HG03558 (cell line): Measurements from ENCODE around the gene FNIP1.
"Not testable (repeated sequence)": the region's sequence is repeated elsewhere in the genome, so short reads cannot be mapped to it uniquely, and the experiment has no call there.

ENCODE experiments used
- ATAC-seq: cut with Tn5 transposase; IDR thresholded peaks from one replicate; pipeline ENCODE4 v1.9.1; 2021; ENCODE audit warnings: moderate number of reproducible peaks; ENCODE audit not compliant: unreplicated experiment; ENCODE audit errors: extremely low read depth

The FNIP1 gene

DNA sequence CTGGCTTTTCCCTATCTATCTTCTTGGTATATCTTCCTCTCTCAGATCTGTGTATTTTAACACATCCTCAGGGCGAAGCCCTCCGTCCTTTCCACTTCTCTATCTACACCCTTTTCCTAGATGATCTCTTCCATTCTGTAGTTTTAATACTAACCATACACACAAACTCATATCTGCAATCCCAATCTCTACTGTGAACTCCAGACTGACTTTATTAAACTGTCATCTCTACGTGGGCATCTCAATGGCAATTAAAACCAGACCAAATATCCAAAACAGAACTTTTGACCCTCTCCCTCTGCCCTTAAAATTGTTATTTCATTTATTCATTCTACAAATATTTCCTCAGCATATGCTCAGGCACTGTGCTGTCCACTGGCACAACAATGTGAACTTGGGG, 7.1 kb downstream of the FNIP1 start:
- ATAC-seq: no peak

DNA sequence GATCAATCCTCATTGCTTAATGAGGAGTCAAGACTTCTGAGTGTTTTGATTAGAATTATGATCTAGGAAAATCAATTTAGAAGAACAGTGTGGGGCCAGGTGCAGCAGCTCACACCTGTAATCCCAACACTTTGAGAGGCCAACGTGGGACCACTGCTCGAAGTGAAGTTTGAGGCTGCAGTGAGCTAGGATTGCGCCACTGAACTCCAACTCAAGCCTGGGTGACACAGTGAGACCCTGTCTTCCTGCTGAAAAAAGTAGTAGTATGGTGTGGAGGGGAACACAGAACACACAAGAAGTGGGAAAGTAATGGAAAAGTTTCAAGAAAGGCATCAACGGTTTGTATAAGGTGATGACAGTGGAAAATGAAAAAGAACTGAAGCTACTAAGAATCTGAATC, 9.1 kb downstream of the FNIP1 start:
- no peak for ATAC-seq

DNA sequence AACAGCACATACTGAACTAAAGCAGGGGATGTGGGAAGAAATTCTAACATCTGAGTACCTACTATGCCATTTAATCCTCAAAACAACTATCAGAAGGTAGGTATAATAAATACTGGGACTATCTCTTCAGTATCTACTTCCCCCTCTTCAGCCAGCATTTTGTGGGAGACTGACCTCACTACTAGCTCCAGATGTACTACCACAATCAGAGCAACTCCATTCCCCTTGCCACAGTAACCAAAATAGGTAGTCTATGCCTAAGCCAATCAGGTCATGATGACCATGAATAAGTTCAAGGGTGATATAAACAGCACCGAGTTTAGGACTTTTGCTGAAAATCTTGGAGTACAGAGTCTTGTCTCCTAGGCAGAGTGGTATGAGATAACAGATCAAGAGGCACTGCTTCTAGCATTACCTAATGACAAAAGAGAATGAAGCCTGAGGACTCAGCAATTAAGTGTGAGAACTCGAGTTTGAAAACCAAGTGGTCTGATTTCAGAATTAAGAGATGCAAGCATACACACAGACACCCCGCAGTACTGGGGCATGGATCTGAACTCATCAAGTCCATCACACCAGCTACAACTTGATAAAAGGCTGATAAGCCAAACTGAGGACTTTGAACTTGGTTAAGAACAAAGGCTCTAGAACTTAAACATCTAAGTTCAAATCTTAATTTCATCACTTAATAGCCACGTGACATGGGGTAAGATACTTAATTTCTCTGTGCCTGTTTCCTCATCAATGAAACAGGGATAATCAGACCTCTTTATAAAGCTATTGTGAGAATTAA, 9.7 kb downstream of the FNIP1 start:
- ATAC-seq: no peak

DNA sequence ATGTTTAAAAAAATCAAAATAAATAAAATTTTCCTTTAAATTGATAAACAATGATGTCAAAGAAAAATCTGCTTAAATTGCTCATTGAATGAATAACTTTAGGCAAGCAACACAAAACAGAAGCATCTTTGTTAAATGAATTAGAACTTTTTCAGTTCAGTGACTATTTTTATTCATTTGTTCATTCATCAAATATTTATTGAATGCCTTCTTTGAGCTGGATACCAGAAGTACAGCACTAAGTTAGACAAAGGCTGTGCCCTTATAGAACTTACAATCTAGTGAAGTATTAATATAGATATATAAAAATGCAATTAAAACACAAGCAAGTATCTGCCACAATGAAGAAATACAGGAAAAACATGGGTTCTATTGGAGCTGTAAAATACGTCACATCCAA, 10.8 kb downstream of the FNIP1 start:
- ATAC-seq: no peak

DNA sequence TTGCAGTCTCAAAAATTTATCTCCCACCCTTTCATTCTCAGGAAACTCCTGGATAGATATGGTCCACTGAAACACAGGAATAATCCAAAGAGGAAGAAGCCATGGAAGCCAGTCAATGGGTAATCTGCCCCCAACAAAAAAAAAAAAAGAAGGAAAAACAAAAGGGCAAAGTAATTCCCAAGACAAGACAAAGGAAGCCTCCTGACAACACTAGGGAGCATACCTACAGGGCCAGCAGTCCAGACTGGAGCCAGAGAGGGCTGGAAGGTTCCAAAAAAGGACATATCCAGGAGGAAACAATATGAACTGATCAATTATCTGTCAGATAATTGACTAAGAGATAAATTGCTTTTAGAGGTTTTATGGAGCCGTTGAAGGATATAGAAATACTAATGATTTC, 12.9 kb downstream of the FNIP1 start:
- ATAC-seq: no peak

DNA sequence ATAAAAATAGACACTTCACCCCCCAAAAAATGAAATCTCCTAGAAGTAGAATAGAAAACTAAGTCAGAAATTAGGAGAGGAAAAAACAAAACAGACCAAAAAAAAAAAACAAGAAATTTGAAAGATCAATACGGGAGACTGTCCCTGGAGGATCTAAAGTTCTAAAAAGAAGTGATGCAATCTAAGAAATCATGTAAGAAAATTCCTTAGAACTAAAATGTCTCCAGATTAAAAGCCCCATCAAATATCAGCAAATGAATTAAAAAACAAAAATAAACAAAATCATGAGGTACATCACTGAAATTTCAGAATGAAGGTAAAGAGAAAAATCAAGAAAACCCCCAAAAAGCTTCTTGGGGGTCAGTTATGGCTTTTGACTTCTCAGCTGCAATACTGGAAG, 13.5 kb downstream of the FNIP1 start:
- no peak for ATAC-seq

DNA sequence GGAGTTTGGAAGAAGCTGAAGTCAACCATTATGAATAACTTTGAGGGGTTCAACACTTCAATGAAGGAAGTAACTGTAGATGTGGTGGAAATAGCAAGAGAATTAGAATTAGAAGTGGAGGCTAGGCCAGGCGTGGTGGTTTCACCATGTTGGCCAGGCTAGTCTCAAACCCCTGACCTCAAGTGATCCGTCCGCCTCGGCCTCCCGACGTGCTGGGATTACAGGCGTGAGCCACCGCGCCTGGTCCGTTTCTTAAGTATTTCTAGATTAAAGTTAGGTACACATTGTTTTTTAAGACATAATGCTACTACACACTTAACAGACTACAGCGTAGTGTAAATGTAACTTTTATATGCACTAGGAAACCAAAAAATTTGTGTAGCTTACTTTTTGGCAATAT, 14.1 kb downstream of the FNIP1 start:
- no peak for ATAC-seq

DNA sequence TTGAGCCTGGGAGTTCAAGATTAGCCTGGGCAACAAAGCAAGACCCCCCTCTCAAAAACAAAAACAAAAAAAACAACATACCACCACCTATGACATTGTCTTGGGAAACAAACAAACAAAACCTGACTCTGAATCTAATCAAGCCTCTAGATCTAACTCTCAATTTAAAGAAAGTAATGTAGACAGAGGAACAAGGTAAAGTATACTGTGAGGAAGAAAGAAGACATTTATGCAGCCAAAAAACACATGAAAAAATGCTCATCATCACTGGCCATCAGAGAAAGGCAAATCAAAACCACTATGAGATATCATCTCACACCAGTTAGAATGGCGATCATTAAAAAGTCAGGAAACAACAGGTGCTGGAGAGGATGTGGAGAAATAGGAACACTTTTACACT, 18.7 kb downstream of the FNIP1 start:
- not testable (repeated sequence) for ATAC-seq

DNA sequence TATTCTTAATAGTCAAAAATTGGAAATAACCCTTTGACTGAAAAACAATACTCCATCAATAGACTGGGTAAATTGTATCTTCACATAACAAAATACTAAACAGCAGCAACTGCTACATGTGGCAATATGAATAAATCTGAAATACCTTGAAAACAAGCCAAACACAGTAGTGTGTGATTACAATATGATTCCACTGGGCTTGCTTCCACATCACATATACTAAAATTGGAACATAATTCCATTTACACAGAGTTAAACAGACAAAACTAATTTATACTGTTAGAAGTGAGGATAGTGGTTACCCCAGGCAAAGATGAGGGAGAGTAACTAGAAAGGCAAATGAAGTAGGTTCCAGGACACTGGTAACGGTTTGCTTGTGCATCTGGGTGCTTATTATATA, 20.4 kb downstream of the FNIP1 start:
- no peak for ATAC-seq

DNA sequence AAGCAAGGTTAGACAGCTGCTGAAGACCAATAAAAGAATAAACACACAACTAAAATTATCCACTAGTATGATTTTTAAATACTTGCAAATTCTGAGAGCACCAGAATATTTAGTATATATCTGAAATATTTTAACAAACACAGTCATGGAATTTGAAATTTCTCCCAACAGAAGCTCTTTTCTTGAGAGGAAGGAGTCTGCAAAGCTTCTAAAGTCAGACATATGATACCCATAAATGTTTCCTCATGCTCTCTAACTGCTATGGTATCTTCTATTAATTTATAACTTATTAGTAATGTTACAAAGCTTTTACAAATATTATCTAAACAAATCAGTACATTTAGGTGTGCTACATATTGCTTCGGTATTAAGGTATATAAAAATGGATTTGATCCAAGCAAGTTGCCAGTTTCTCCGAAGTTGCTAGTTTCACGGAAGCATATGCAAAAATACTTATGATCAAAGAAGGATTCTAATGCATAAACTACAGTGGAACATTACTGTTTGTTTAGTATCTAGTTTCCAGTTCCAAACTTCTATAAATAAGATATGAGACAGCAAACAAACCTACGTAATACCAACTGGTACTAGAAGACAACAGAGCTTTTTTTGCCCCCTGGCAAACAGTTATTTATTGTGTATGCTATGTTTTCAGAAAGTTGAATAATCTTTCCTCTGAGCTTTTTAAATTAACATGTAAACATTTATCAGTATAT, 22.0 kb downstream of the FNIP1 start:
- ATAC-seq: no peak

DNA sequence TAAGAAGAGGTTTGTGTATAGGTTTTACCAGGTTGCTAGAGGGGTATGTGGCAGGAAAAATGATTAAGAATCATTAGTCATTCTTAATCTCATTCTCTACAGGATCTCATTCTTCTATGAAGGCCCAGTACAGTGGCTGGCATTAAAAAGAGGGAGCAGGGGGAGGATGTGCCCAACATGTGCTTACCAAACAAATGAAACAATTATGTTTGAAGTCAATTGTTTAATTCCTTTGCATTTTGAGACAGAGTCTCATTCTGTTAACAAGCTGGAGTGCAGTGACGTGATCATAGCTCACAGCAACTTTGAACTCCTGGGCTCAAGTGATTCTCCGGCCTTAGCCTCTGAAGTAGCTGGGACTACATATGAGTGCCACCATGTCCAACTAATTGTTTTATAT, 23.0 kb downstream of the FNIP1 start:
- ATAC-seq: no peak

DNA sequence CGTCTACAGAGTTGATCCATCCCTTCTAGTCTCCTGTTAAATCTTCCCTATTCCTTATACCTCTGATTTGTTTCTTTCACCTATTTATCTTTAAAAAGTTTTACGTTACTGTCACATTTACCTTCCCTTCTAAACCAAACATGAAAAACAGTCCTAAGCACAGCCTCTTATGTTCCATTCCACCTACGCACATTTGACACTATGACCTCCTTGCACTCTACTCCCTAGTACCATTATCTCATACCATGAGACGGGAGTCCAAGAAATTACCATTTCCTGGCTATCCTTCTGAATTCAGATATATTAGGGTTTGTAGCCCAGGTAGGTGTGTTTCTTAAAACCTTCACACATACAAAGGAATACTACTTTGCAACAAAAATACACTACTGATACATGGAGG, 25.1 kb downstream of the FNIP1 start:
- no peak for ATAC-seq

DNA sequence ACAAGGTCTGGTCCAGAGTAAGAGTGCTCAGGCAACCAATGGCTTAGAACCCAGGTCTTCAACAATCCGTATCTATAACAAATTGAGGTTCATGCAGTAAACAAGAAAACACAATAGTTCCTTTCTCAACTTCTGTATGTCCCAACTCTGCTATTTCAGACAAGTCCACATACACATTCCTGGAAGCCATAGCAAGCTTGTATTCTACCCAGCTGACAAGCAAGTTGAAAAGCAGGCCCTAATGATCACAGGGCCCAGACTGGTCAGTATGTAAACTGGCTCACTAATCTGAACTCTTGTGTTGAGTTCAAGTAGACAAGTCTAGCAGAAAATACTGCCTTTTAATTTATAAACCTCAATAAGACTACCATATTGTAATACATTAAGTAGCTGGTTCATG, 26.9 kb downstream of the FNIP1 start:
- no peak for ATAC-seq

DNA sequence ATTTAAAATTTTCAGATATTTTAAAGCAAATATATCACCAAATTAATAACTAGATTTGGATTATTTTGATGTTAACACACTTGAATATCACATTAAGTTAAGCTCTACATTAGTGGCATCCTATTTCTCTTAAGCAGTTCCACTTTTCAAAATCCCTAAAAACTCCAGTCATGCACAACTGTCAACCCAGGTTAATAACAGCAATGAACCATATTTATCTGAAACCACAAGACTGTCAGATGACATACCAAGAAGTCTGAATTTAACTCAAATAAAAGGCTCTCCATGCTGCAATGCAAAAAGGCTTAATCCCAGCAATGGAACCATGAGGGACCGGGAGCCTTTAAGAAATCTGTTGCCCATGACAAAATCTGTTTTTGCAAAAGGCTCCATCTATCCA, 27.5 kb downstream of the FNIP1 start:
- no peak for ATAC-seq

DNA sequence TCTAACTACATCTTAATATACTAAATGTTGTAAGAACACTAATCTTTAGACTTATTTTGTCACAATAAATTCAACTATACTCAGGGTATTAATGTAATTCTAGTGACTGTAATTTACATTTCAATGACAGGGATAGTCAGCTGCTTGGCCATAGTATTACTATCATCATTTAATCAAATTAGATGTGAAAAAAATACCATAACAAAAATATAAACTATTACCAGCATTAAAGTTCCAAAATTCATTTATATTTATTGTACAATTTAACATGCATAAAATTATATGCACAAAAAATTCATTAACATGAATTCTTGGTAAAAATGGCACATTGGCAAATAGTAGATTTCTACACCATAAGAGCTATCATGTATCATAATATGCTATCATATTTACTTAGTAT, 28.9 kb downstream of the FNIP1 start:
- no peak for ATAC-seq

DNA sequence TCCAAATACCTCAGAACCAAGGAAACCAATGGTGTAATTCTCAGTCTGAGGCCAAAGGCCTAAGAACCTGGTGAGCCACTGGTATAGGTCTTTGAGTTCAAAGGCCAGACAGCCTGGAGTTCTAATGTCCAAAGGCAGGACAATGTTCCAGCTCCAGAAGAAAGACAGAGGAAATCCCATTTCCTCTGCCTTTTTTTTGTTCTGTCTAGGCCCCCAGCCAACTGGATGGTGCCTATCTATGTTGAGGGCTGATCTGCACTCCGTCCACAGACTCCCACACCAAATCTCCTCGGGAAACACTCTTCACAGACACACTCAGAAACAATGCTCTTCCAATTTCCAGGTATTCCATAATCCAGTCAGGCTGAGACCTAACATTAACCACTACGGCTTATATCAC, 30.1 kb downstream of the FNIP1 start:
- ATAC-seq: no peak

DNA sequence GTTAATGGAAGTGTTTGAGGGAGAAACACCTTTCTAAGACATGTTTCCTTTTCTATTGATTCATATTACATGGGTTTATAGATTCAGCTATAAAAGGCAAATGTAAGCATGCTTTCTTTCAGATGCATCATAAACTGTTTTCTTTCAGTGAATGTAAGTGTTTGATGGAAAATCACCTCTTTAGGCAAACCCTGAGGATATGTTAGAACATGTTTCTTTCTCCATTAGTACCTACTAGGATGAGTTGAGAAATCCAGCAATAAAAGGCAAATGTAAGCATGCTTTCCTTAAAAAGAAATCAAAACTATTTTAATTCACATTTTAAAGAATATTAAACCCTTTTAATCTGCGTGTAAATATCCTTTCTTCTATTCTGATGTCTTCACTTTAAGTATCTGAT, 31.6 kb downstream of the FNIP1 start:
- no peak for ATAC-seq

DNA sequence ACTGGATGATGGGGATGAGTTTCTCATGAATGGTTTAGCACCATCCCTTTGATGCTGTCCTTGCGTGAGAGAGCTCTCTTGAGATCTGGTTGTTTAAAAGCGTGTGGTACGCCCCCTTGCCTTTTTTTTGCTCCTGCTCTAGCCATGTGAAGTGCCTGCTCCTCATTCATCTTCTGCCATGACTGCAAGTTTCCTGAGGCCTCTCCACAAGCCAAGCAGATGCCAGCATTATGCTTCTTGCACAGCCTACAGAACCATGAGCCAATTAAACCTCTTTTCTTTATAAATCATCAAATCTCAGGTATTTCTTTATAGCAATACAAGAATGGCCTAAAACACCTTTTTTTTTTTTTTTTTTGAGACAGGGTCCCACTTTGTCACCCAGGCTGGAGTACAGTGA, 32.8 kb downstream of the FNIP1 start:
- ATAC-seq: no peak

DNA sequence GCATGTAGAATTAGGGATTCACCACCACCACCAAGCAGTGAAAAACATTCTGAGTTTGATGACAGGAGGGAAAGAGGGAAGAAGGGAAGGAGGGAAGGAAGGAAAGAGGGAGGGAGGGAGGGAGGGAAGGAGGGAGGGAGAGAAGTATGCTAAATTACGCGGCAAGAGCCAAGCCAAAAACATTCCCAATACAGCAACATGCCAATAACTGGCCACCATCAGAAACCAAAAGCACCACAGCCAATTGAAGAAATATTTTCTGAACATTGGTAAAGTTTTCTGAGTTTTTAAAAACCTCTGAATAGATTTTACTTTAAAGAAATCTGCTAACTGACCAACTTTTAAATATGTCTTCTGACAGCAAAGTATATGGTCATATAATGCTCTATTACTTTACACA, 36.0 kb downstream of the FNIP1 start:
- ATAC-seq: no peak

DNA sequence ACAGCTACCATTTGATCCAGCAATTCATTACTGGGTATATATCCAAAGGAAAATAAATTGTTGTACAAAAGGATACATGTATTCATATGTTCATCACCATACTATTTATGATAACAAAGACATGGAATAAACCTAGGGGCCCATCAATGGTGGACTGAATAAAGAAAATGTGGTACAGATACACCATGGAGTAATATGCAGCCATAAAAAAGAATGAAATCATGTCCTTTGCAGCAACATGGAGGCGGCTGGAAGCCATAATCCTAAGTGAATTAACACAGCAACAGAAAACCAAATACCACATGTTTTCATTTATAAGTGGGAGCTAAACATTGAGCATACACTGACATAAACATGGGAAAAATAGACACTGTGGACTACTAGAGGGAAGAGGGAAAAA, 37.1 kb downstream of the FNIP1 start:
- no peak for ATAC-seq

DNA sequence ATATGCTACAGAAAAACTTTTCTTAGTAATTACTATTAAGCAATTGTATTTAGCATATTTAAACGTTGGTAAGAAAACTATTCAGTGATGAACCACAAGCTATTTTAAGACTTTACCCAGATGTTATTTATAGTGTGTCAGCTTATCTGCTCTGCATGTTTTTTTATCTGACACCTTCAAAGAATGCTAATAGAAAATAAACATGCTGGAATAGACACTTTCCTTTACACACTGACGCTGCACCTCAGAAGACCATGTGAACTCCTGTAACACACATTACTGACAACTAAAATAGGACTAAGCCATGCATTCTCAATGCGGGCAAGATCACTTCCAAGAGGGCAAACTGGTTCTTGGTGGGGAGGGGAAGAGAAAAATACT, 38.3 kb downstream of the FNIP1 start:
- ATAC-seq: no peak
